GM23338 (cell line): ENCODE measurements around the gene ARMC8. TPM values are rescaled to one million over a fixed set of nuclear protein-coding genes. Genes with fewer than 3 reads are reported as not detected.
A peak's percentile ranks its signal among the peaks of the same experiment; 100 is the strongest.

Experiments
- ATAC-seq: fragments of 200-7000 bp; cut with Tn5 transposase; 3 replicates; pipeline ENCODE4 v1.9.1; 2020
- DNase-seq: peaks from one replicate; pipeline ENCODE4 v3.0.0-alpha.2; 2015; ENCODE audit warnings: low spot score
- H2AFZ ChIP-seq: fragments of 200-600 bp; sonication (generic); 2 replicates; pipeline ENCODE4 v1.8.0; 2016; ENCODE audit warnings: antibody characterized with exemption, mild to moderate bottlenecking, moderate library complexity
- H3F3A ChIP-seq: fragments of 200-600 bp; sonication (generic); replicated peaks from 2 replicates; pipeline ENCODE4 v1.8.0; 2017; ENCODE audit warnings: antibody characterized with exemption, mixed run types, low read depth
- H3K27ac ChIP-seq: fragments of 200-600 bp; sonication (generic); 2 replicates; pipeline ENCODE4 v1.6.1; 2016; ENCODE audit warnings: low read depth
- H3K27me3 ChIP-seq: fragments of 200-600 bp; sonication (generic); 2 replicates; pipeline ENCODE4 v1.8.0; 2016; ENCODE audit warnings: mild to moderate bottlenecking, mixed run types, moderate library complexity; ENCODE audit not compliant: insufficient read depth
- H3K36me3 ChIP-seq: fragments of 200-600 bp; sonication (generic); 2 replicates; pipeline ENCODE4 v1.8.0; 2016; ENCODE audit warnings: mild to moderate bottlenecking; ENCODE audit not compliant: insufficient read depth
- H3K4me1 ChIP-seq: fragments of 200-600 bp; sonication (generic); 2 replicates; pipeline ENCODE4 v1.8.0; 2016; ENCODE audit warnings: mild to moderate bottlenecking, moderate library complexity; ENCODE audit not compliant: insufficient read depth
- H3K4me2 ChIP-seq: fragments of 200-600 bp; sonication (generic); 2 replicates; pipeline ENCODE4 v1.7.1; 2017; ENCODE audit warnings: mixed run types
- H3K4me3 ChIP-seq: fragments of 200-600 bp; sonication (generic); 2 replicates; pipeline ENCODE4 v1.6.1; 2016; ENCODE audit warnings: mixed run types
- H3K79me2 ChIP-seq: fragments of 200-600 bp; sonication (generic); replicated peaks from 2 replicates; pipeline ENCODE4 v1.8.0; 2017; ENCODE audit warnings: mild to moderate bottlenecking; ENCODE audit not compliant: insufficient read depth
- H3K9me2 ChIP-seq: fragments of 200-600 bp; sonication (generic); 2 replicates; pipeline ENCODE4 v1.8.0; 2017; ENCODE audit not compliant: insufficient read depth
- H4K20me1 ChIP-seq: fragments of 200-600 bp; sonication (generic); replicated peaks from 2 replicates; pipeline ENCODE4 v1.8.0; 2017; ENCODE audit warnings: mild to moderate bottlenecking; ENCODE audit not compliant: insufficient read depth
- H3K27ac Mint-ChIP-seq: 2 replicates; pipeline ENCODE4 v1.8.0; 2020; ENCODE audit warnings: inconsistent platforms, mild to moderate bottlenecking, moderate library complexity, mixed read lengths
- H3K27me3 Mint-ChIP-seq: 3 replicates; pipeline ENCODE4 v1.8.0; 2022; ENCODE audit warnings: low read depth, mild to moderate bottlenecking, moderate library complexity, mixed read lengths, inconsistent platforms; ENCODE audit not compliant: insufficient read depth, poor library complexity
- H3K36me3 Mint-ChIP-seq: 3 replicates; pipeline ENCODE4 v1.8.0; 2021; ENCODE audit warnings: low read depth, mild to moderate bottlenecking, inconsistent platforms, moderate library complexity, mixed read lengths
- H3K4me1 Mint-ChIP-seq: 3 replicates; pipeline ENCODE4 v1.8.0; 2020; ENCODE audit warnings: mild to moderate bottlenecking, inconsistent platforms, mixed read lengths
- H3K4me3 Mint-ChIP-seq: 3 replicates; pipeline ENCODE4 v1.8.0; 2021; ENCODE audit warnings: moderate library complexity, mild to moderate bottlenecking, inconsistent platforms, mixed read lengths
- H3K9me3 Mint-ChIP-seq: 3 replicates; pipeline ENCODE4 v1.8.0; 2020; ENCODE audit warnings: moderate library complexity, mild to moderate bottlenecking, inconsistent platforms, mixed read lengths
- CREB1 ChIP-seq: fragments of 250-450 bp; sonication (Bioruptor Pico); IDR thresholded peaks from 2 replicates; pipeline ENCODE4 v1.5.0; 2020; ENCODE audit warnings: low read depth, mild to moderate bottlenecking, moderate library complexity
- CTCF ChIP-seq, 2 experiments: fragments of 200-600 bp in 1 of 2; sonication (generic) in 1 of 2; conservative IDR thresholded peaks; 2 replicates each; pipeline versions ENCODE4 v1.5.1 to v1.6.1; 2016 to 2017; ENCODE audit warnings: antibody characterized with exemption in 2 of 2, low read depth in 2 of 2, mild to moderate bottlenecking in 2 of 2, moderate library complexity in 1 of 2
- ETS1 ChIP-seq: IDR thresholded peaks from 2 replicates; pipeline ENCODE4 v1.6.1; 2016; ENCODE audit warnings: antibody characterized with exemption
- EZH2 ChIP-seq: fragments of 200-600 bp; sonication (generic); IDR thresholded peaks from one replicate; pipeline ENCODE4 v1.8.0; 2017; ENCODE audit warnings: antibody characterized with exemption, mild to moderate bottlenecking, low read depth; ENCODE audit not compliant: unreplicated experiment
- EZH2phosphoT487 ChIP-seq: fragments of 200-600 bp; sonication (generic); IDR thresholded peaks from one replicate; pipeline ENCODE4 v1.8.1; 2018; ENCODE audit warnings: antibody characterized with exemption; ENCODE audit not compliant: unreplicated experiment
- NANOG ChIP-seq: IDR thresholded peaks from 2 replicates; pipeline ENCODE4 v1.6.1; 2016; ENCODE audit warnings: antibody characterized with exemption, borderline replicate concordance
- POLR2AphosphoS5 ChIP-seq: IDR thresholded peaks from 2 replicates; pipeline ENCODE4 v1.6.1; 2016; ENCODE audit warnings: antibody characterized with exemption, low read depth
- REST ChIP-seq: IDR thresholded peaks from one replicate; pipeline ENCODE4 v1.6.1; 2018; ENCODE audit warnings: antibody characterized with exemption; ENCODE audit not compliant: unreplicated experiment
- STAT1 ChIP-seq: IDR thresholded peaks from one replicate; pipeline ENCODE4 v1.6.1; 2016; ENCODE audit warnings: antibody characterized with exemption; ENCODE audit not compliant: unreplicated experiment
- ZNF114 ChIP-seq: fragments of 250-450 bp; sonication (Bioruptor Pico); IDR thresholded peaks from 2 replicates; pipeline ENCODE4 v1.5.0; 2020; ENCODE audit warnings: mild to moderate bottlenecking, moderate library complexity
- ZNF331 ChIP-seq: fragments of 250-450 bp; sonication (Bioruptor Pico); IDR thresholded peaks from 2 replicates; pipeline ENCODE4 v1.5.0; 2020; ENCODE audit warnings: low read depth, mild to moderate bottlenecking, moderate library complexity
- polyA plus RNA-seq: library from polyadenylated mRNA; unstranded; fragments of >200 nt; fragmentation: Nextera tagmentation; extraction: Ambion mirVana; gene quantifications from 2 replicates; pipeline ENCODE4 v1.2.1, GENCODE V29; 2016
- total RNA-seq: library from RNA; depleted of rRNA; stranded (reverse); fragments of >200 nt; shearing (Covaris generic); gene quantifications from 2 replicates; pipeline ENCODE4 v1.2.3, GENCODE V29; 2014

ARMC8 gene
- total and polyA plus RNA-seq, 2 experiments from 2014 or later: 36.8 to 61.4 TPM

GRCh38 chr3:138186803-138187295 is 252 bp upstream of the ARMC8 start:
- Mint-ChIP-seq H3K9me3 (no peaks in the 10 kb centered on the region), H3K4me3 (peak overlapping the region; percentile 95), H3K36me3 (peaks cover 16% of the 10 kb centered on the region), H3K27ac (peak overlapping the region; percentile 100), H3K4me1 (peaks cover 17% of the 10 kb centered on the region), H3K27me3 (peaks cover 2% of the 10 kb centered on the region)
- H4K20me1 ChIP-seq: peaks cover 17% of the 10 kb centered on the region
- H3K4me3 ChIP-seq: peak overlapping the region; percentile 86
- H3K79me2 ChIP-seq: peaks cover 42% of the 10 kb centered on the region
- peak overlapping the region; percentile 95; the same call in 1 of the 2 replicates for H3K27ac ChIP-seq
- no peaks in the 10 kb centered on the region for H3K9me2 ChIP-seq
- TF ChIP-seq ETS1 (no peak), EZH2 (no peak), CREB1 (CRISPR knock-in tag) (no peak), NANOG (no peak), ZNF331 (CRISPR knock-in tag) (no peak), EZH2phosphoT487 (no peak), ZNF114 (no peak), REST (no peak), STAT1 (no peak), POLR2AphosphoS5 (no peak), CTCF (conservative IDR thresholded peaks at IDR 0.05; ENCODE audit: low read depth in 2 of 2) (no peak)
- DNase-seq: peak; percentile 93
- peak overlapping the region; percentile 83 for H3K4me2 ChIP-seq
- H3K36me3 ChIP-seq: peaks cover 7% of the 10 kb centered on the region
- peaks cover 20% of the 10 kb centered on the region for H3K27me3 ChIP-seq
- peaks cover 12% of the 10 kb centered on the region for H3K4me1 ChIP-seq
- ATAC-seq: peak; percentile 63
- H2AFZ ChIP-seq: peak overlapping the region; percentile 93
- H3F3A ChIP-seq: no peaks in the 10 kb centered on the region
